ENCODE measurements around the gene SEPTIN1.

SEPTIN1 gene

GRCh38 chr16:30352488-30353401 lies 29.6 kb downstream of the SEPTIN1 start:
- DNase-seq (ENCODE audit: low read depth): no peak
- H3K4me3 ChIP-seq (ENCODE audit: control insufficient read depth, low read depth, low read length): no peak overlapping the region
- TF ChIP-seq CTCF (conservative IDR thresholded peaks at IDR 0.05; ENCODE audit: control insufficient read depth, insufficient read depth, low read depth, low read length): peak; percentile 18

GRCh38 chr16:30351586-30352419 lies 30.6 kb downstream of the SEPTIN1 start:
- H3K4me3 ChIP-seq (ENCODE audit: control insufficient read depth, low read depth, low read length): no peak overlapping the region
- no peak for TF ChIP-seq CTCF (conservative IDR thresholded peaks at IDR 0.05; ENCODE audit: control insufficient read depth, insufficient read depth, low read depth, low read length)
- DNase-seq (ENCODE audit: low read depth): peak; percentile 97

GRCh38 chr16:30351001-30351441 lies 31.3 kb downstream of the SEPTIN1 start:
- H3K4me3 ChIP-seq (ENCODE audit: control insufficient read depth, low read depth, low read length): no peak overlapping the region
- DNase-seq (ENCODE audit: low read depth): no peak
- no peak for TF ChIP-seq CTCF (conservative IDR thresholded peaks at IDR 0.05; ENCODE audit: control insufficient read depth, insufficient read depth, low read depth, low read length)

GRCh38 chr16:30350134-30350871 lies 32.1 kb downstream of the SEPTIN1 start:
- no peak overlapping the region for H3K4me3 ChIP-seq (ENCODE audit: control insufficient read depth, low read depth, low read length)
- peak; percentile 24 for DNase-seq (ENCODE audit: low read depth)
- TF ChIP-seq CTCF (conservative IDR thresholded peaks at IDR 0.05; ENCODE audit: control insufficient read depth, insufficient read depth, low read depth, low read length): no peak

- TF ChIP-seq CTCF (conservative IDR thresholded peaks at IDR 0.05; ENCODE audit: control insufficient read depth, insufficient read depth, low read depth, low read length): no peak
- no peak for DNase-seq (ENCODE audit: low read depth)
Observed at GRCh38 chr16:30349675-30350074, 32.7 kb downstream of the SEPTIN1 start.

GRCh38 chr16:30348929-30349328 lies 33.4 kb downstream of the SEPTIN1 start:
- TF ChIP-seq CTCF (conservative IDR thresholded peaks at IDR 0.05; ENCODE audit: control insufficient read depth, insufficient read depth, low read depth, low read length): no peak
- no peak for DNase-seq (ENCODE audit: low read depth)
- no peak overlapping the region for H3K4me3 ChIP-seq (ENCODE audit: control insufficient read depth, low read depth, low read length)

More at GRCh38 chr16:30349675-30350074, 32.7 kb downstream of the SEPTIN1 start:
- H3K4me3 ChIP-seq (ENCODE audit: control insufficient read depth, low read depth, low read length): no peak overlapping the region

All from fibroblast of mammary gland (primary cell).